T-helper 9 cell (primary cell): ENCODE data around the gene ZMAT5.

Source experiments
- DNase-seq: peaks from one replicate; pipeline ENCODE4 v3.0.0-alpha.2; 2020

Gene ZMAT5

GRCh38 chr22:29726512-29727130, 40.2 kb downstream of the ZMAT5 start:
- DNase-seq, result no peak

GRCh38 chr22:29726106-29726505, 40.7 kb downstream of the ZMAT5 start:
- no peak for DNase-seq

GRCh38 chr22:29724843-29725242, 42.0 kb downstream of the ZMAT5 start:
- no peak for DNase-seq

- DNase-seq, result no peak
Observed at GRCh38 chr22:29723766-29724165, 43.0 kb downstream of the ZMAT5 start.

- no peak for DNase-seq
Observed at GRCh38 chr22:29722587-29722986, 44.2 kb downstream of the ZMAT5 start.

GRCh38 chr22:29722151-29722550, 44.7 kb downstream of the ZMAT5 start:
- DNase-seq, result no peak

- DNase-seq, result no peak
Observed at GRCh38 chr22:29720811-29721323, 45.9 kb downstream of the ZMAT5 start.

- DNase-seq, result no peak
Observed at GRCh38 chr22:29719899-29720645, 46.7 kb downstream of the ZMAT5 start, which contains the start of gene CABP7. CABP7 (plus strand) TSS chr22:29720003; CDS start chr22:29720425, 422 bp downstream.

GRCh38 chr22:29718949-29719898, 47.6 kb downstream of the ZMAT5 start:
- no peak for DNase-seq

- DNase-seq, result no peak
Observed at GRCh38 chr22:29717789-29718188, 49.0 kb downstream of the ZMAT5 start.

GRCh38 chr22:29716814-29717545, 49.8 kb downstream of the ZMAT5 start:
- DNase-seq, result no peak

- DNase-seq, result no peak
Observed at GRCh38 chr22:29715705-29716104, 51.1 kb downstream of the ZMAT5 start.

GRCh38 chr22:29715240-29715639, 51.6 kb downstream of the ZMAT5 start:
- DNase-seq, result no peak

GRCh38 chr22:29713156-29713727, 53.6 kb downstream of the ZMAT5 start:
- DNase-seq, result no peak

GRCh38 chr22:29712119-29712518, 54.7 kb downstream of the ZMAT5 start:
- no peak for DNase-seq

- DNase-seq, result no peak
Observed at GRCh38 chr22:29710922-29711593, 55.7 kb downstream of the ZMAT5 start.

- DNase-seq, result no peak
Observed at GRCh38 chr22:29710193-29710592, 56.6 kb downstream of the ZMAT5 start.

- DNase-seq, result no peak
Observed at GRCh38 chr22:29707471-29707870, 59.3 kb downstream of the ZMAT5 start.

- DNase-seq, result no peak
Observed at GRCh38 chr22:29707010-29707409, 59.8 kb downstream of the ZMAT5 start.

- no peak for DNase-seq
Observed at GRCh38 chr22:29706486-29706885, 60.3 kb downstream of the ZMAT5 start.

GRCh38 chr22:29705651-29706050, 61.2 kb downstream of the ZMAT5 start:
- DNase-seq, result no peak
